GM18511 (cell line): Measurements from ENCODE around the gene SOWAHA.

Source experiments
- ATAC-seq: cut with Tn5 transposase; IDR thresholded peaks from one replicate; pipeline ENCODE4 v1.9.1; 2021; ENCODE audit warnings: mild to moderate bottlenecking, moderate library complexity; ENCODE audit not compliant: unreplicated experiment

Gene SOWAHA

DNA sequence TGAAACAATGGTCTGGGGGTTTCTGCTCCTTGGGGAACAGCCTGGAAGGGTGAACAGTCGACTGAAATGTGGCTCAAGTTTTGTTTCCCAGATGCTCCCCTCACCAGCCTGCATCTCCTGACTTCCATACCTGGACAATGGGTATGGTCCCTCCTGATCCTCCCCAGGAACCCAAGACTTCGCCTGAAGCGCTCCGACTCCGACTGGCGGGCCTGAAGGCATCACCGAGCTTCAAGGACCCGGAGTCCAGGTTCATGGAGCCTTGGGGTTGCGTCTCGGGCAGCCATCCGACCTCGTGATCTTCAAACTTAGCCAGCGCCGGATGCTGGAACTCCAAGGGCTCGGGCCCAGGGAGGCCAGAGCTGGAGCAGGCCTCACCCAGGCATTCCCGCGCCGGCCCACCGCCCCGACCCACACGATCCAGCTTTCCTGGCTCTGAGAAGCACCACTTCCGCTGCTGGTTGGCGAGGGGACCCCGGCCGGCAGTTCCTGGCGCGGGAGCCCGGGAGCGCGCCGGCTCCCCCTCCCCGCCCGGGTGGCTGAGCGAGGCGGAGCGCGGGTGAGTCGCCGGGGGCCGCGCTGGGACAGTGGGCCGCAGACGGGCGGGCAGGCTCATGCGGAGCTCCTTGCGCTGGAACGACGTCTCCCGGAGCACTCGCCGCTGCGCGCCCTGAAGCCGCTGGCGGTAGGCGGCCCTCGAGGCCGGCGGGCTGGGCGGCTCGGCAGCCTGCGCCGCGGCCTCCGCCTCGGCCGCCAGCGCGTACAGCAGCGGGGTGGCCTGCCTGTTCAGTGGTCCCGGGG, 12.1 kb downstream of the SOWAHA start:
- ATAC-seq: no peak

DNA sequence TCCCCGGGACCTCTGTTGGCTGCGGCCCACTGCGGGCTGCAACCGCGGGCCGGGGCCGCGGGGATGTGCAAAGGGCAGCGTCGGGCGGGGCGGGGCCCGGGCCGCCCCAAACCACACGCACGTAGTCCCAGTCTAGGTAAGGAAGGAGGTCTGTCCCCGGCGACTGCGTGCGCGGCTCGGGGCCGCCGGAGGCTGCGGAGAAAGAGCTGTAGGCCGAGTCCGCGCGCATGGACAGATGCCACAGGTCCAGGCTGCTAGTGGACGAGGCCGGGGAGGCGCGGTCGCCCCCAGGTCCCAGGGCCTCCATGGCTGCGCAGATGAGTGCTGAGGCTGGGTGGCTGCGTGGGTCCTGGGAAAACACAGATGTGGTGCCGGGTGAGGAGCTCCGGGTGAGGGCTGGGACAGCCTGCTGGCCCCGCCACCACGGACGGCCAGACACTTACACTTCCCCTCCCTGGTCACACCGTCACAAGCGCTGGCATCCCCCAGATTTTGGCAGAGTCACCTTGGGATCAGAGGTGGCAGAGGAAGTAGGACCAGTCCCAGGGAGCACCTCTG, 12.8 kb downstream of the SOWAHA start:
- ATAC-seq: no peak

DNA sequence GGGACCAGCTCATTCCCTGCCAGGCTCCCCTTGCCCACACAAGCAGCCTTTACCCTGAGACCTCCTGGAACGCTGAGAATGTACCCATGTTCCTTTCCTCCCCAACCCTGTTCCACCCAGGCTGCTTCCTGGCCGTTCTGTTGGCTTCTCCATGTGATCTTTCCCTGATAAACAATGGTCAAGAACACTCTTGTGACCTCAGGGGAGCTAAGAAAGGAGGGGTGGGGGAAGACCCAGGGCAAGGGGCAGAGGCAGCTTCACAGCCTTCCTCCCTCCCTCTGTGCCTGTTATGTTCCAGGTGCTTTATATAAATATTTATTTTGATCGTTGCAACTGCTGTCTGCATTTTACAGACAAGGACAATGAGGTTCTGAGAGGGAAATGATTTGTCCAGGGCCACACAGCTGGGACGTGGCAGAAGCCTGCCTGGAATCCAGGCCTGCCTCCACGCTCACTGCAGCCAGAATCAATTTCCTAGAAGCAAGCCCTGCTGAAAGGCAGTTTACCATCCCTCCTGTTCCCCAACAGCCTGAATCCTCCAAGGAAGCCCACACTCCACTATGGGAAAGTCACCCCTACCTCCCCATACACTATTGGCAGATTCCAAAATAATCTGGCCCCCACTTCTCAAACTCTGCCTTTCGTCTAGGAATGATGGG, 13.5 kb downstream of the SOWAHA start:
- no peak for ATAC-seq

DNA sequence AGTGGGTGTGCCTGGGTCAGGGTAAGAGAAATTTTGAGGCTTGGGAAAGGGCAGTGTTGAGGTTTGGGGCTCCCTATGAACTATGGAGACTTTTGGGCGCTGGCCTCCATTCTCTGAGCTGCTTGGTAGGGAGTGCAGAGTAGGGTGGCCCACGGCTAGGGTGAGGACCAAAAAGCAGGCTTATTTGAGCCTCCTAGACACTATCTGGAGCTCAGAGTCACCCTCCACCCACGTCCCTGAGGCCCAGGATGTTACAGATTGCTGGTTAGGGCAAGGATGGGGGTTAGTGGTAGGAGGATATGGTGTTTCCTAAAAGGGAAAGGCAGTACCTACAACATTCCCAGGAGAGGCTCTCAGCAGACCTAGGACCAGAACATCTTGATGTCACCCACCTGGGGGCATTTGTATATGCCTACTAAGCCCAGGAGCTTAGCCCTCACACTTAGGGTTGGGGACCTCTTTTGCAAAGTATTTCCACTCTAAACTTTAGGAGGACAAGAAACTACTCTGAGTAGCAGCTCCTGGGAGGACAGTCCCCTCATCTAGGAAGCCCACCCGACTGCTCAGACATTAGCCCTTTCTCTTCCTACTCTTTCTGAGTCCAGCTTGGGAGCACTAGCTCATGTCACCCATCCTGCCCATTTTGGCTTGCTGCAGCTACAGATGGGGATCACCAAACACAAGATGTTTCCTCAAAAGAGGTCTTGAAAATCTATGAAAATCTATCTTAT, 15.0 kb downstream of the SOWAHA start:
- no peak for ATAC-seq

DNA sequence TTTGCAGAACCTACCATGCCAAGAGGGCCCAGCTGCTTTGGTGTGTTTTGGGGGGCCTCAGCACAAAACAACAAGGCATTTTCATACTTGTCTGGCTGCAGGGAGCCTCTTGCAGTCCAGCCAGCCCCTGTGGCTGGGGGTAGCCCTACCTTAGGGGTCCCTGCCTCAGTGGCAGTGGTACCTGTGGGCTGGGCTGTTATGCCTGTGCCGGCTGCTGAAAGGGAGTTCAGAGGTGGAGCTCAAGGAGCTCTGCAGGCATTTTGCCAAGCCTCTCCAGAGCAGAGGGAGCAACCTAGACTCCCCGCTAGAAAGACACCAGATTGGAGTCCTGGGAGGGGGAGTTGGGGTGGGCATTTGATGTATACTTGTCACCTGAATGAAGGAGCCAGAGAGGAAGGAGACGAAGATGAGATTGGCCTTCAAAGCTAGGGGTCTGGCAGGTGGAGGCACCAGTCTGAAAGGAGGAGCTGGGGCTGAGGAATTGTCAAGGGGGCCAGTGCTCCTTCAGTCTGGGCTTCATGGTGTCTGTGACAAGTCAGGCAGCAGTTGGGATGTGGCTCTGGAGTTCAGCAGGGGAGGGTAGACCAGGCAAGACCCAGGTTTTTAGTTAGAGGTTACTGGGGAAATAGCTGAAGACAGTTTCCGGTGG, 15.9 kb downstream of the SOWAHA start:
- no peak for ATAC-seq

DNA sequence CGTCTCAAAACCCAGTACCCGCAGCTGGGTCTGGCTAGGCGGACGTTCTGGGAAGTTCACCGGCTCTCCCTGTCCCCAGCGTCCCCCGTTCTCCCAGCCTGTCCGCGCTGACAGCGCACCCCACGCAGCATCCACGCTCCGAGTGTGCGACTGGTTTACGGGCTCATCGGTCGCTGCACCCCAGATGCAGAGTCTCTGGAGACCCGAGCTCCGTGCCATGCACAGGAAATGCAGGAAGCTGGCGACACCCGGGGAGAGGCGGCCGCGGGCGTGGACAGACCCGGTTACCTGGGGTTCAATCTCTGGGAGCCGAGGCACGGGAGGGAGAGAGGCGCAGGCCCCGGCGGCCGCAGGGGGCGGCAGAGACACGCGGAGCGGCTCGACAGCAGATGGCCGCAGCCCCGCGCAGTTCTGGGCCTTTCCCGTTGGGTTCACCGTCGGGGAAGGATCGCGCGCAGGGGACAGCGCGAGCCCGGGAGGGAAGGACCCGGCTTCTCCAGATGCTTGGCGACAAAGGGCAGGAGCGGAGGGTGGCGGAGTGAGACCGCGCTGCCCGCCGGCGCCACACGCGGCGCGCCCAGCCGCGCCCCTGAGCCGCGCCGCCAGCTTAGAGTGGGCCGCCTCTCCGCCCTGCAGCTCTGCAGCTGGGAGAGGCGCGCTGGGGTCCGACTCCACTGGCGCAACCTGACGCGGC, 16.8 kb downstream of the SOWAHA start:
- ATAC-seq: peak; percentile 79

DNA sequence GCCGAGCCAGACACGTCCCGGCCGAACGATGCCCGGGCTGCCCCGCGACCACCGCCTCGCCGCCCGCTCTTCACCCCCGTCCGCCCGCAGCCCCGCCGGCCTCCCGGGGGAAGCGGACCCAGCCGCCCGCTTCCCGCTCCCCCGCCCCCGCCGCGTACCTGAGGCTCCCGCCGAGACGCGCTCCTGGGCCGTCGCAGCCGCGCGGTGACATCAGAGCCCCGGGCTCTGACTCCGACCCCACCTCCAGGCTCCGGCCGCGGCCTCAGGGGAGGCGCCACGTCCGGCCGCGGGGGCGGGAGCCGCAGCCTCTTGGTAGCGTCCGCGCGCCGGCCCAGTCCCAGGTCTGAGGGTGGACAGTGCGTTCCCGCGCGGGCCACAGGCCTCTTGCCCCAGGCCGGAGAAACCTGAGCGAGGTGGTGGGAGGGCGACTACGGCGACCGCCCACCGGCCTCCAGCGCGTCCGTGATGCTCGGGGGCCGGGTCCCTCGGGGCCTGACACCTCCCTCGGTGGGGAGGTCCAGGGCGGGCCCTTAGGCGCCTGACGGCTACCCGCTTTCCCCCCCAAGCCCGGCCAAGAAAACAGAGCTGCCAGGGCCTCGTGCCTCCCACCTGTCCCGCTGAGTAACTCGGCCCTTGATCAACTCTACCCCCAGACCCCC, 17.5 kb downstream of the SOWAHA start, which contains the start of gene SHROOM1:
Gene SHROOM1 (minus strand): TSS at position 212 of the 659 bp plus-strand sequence. CDS start 4,507 bp downstream, outside the sequence.
- peak; percentile 81 for ATAC-seq

DNA sequence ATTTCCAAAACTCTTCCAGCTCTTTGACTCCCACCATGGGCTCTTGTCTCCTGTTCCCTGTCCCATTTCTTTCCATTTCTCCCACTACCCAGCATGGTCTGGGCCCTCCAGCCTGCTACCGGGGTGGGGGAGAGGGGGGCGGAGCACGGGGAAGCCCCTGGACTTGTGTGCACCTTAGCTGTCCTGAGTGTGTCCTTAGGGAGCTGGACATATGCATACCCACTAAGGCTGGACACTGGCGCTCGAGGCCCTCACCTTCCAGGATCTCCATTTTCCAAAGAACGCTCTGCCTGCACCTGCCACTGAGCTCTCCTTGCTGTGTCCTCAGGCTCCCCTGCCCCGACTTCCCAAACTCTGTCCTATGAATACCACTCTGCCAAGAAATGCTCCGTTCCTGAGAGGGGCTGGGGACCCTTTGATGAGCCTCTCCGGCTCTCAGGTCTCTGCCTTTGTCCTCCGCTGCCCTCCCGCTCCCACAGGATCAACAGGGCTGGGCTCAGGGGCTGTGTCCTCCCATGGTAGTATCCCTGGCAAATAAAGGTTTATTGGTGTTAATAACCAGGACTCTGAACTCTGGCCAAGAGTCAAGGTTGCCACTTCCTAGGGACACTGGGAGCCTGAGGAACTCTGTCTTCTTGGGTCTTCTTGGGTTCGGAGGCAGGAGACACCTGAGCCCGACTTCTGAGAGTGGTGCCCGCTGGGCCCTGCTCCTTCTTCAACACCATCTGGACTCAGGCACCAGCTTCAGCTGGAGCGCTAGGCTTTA, 18.2 kb downstream of the SOWAHA start:
- no peak for ATAC-seq

DNA sequence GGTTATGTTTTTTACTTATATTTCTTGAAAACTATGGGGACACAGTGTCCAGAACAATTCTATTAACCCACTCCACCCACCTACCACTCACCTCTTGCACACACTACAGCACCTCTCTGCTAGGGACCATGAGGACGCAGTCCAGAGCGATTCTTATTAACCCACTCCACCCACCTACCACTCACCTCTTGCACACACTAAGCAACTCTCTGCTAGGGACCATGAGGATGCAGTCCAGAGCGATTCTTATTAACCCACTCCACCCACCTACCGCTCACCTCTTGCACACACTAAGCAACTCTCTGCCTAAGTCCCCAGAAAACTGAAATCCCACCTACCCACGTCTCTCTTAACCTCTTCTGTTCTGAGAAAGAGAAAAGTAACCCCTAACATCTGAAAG, 19.5 kb downstream of the SOWAHA start:
- ATAC-seq: no peak

DNA sequence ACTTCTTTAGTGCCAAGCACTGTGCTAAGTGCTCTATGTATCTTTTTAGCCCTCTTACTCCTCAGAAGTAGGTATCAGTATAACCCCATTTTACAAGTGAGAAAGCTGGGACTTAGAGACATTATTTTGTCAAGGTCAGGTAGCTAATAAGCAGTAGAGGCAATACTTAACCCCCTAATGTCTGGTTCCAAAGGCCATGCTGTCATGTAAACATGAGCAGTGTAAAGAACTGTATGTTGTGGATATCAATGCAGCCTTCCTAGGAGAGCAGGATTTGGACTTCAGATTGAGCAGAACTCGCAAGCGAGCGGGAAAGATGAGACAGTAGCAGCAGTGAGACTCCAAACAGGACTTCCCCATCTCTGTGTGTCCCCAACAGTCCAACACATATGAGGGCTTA, 21.0 kb downstream of the SOWAHA start:
- ATAC-seq: no peak

DNA sequence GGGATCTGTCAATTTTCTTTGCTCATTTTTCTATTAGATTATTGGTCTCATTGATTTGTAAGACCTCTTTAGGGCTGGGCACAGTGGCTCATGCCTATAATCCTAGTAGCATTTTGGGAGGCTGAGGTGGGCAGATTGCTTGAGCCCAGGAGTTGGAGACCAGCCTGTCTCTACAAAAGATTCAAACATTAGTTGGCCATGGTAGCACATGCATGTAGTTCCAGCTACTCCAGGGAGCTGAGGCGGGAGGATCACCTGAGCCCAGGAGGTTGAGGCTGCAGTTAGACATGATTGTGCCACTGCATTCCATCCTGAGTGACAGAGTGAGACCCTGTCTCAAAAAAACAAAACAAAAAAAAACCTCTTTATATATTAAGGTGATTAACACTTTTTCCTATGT, 23.8 kb downstream of the SOWAHA start:
- ATAC-seq: no peak

DNA sequence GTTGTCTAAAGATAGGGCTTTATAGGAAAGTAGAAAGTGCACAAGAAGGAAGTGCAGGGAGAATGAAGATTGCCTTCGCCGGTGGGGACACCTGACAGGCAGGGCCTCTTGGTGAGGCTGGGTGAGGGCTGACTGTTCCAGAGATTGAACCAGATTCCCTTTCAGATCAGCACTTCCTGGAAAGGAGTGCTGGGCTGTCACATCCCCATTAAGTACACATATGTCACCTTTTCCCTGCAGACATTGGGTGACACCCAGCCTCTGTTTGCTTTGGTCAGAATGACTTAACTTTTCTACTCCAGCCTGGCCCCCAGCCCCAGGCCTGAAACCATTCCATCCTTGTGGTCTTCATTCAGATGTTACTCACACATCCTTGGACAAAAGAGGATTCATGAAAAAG, 24.8 kb downstream of the SOWAHA start:
- no peak for ATAC-seq

DNA sequence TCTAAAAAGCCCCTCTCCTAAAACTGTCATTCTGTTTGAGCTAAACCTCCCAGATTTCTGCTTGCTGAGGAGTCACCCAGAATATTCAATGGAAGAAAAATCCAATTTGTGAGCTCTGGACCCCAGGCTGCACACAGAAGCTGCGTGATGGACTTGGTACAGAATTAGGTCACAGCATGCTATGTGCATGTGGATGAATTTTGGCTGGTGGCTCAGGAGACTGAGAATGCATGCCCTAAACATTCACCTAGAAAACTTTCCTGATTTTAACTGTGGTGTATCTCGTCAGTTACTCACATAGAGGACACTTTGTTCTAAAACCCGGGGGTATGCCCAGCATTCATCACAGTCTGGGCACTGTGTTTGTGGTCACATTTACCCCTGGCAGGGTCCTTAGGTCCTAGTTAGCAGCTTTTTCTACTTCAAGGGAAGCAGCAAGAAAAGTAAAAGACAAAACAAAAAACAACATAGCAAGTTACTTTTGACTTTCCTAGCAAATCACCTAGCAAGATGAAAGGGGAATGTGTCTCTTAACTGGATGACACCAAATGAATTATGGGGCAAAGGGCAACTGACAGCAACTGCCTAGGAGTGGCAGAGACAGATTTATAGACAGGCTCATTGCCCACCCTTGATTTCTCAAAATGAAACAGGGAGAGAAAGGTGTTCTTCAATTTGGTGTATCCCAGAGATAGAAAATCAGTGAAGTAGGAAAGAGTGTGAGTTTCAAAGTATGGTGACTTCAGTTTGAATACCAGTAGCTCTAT, 25.6 kb downstream of the SOWAHA start:
- no peak for ATAC-seq

DNA sequence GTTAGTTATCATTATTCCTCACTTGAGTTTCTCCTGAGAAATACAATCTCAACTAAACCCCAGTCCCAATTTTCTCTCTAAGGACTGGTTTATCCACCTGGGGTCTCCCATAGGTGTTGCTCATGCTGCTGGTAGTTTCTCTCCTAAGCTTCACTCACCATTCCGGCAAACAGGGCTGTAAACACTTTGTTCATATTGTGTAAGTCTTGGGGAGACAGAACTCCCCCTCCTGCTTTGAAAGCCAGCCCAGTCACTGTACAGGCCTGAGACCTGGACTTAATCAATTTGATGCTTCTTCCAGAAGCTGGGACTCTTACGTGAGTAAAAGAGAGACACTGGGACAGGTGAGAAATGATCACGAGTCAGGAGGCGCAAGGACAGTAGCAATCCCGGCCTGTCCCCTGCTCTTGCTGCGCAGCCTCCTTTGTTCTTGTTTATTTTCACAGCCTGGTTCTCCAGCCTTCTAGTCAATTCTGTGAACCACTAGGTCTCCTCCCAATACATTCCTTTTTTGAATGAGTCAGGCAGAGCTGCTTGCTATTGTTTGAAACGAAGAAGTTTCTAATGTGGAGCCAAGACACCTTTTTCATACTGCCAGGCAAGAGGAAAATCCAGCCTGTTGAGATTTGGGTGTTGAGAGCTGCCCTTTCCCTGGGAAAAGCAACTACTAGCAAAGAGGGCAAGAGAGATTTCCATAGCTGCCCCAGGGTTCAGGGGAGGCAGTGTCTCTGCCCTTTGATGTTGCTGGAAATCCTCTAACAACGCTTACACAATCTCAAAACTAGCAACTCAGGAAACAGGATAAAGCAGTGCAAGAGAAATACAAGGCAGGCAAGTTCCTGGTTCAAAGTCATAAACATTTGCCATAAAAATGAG, 26.6 kb downstream of the SOWAHA start:
- no peak for ATAC-seq

DNA sequence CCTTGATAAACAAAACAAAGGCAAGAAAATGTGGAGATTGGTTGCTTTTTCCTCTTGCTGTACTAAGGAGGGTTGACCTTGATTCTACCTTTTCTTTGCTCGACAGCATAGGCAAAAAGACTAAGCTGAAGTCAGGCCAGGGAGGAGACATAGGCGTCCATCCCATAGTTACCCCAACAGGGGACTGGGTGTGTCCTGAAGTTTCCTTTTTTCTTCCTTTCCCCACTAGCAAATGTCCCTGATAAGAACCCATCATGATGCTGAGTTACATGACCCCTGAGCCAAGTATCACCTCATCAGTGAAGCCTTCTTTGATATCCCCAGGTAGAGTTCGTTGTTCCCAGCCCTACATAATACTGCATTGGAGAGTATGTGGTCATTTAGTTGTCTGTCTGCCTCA, 27.2 kb downstream of the SOWAHA start:
- ATAC-seq: no peak

DNA sequence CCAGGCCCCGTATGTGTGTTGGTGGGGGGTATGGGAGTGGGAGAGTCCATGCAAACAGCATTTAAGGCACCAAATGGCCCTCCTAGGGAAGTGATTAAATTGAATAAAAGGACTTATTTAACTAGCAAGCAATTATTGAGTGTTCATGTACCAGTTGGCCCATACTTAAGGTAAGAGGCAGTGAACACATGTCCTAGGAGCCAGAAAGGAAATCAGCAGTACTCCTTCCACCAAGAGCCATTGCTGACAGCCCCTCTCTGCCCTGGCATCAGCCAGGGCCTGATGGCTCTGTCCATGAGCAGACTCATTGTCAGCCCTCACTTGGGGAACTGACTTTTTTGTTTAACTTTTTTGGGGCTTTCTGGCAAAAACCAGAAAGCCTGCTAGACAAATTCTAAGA, 27.8 kb downstream of the SOWAHA start:
- no peak for ATAC-seq

DNA sequence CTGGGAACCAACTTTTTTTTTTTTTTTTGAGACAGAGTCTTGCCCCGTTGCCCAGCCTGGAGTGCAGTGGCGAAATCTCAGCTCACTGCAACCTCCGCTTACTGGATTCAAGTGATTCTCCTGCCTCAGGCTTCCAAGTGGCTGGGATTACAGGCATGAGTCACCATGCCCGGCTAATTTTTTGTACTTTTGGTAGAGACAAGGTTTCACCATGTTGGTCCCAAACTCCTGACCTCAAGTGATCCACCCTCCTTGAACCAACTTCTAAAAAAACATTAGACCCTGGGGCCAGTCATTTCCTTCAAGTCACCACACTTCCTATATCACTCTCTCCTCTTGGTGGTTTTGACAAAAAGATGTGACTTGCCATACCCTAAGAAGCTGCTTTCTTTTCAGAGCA, 28.2 kb downstream of the SOWAHA start:
- no peak for ATAC-seq
